Measurements from ENCODE around the gene WDFY3.

DNA sequence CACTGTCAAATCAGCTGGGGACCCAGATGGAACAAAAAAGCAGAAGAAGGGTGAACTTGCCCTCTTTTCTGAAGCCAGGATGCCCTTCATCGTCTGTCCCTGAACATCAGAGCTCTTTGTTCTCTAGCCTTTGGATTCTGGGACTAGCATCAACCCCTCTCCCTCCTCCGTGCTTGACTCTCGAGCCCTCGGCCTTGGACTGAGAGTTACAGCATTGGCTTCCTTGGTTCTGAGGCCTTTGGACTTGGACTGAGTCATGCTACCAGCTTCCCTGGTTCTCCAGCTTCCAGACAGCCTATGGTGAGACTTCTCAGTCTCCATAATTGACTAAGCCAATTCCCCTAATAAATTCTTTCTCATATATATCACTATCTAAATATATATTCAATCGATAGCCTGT is 38.4 kb downstream of the WDFY3 start:
- TF ChIP-seq, protein P1, sequence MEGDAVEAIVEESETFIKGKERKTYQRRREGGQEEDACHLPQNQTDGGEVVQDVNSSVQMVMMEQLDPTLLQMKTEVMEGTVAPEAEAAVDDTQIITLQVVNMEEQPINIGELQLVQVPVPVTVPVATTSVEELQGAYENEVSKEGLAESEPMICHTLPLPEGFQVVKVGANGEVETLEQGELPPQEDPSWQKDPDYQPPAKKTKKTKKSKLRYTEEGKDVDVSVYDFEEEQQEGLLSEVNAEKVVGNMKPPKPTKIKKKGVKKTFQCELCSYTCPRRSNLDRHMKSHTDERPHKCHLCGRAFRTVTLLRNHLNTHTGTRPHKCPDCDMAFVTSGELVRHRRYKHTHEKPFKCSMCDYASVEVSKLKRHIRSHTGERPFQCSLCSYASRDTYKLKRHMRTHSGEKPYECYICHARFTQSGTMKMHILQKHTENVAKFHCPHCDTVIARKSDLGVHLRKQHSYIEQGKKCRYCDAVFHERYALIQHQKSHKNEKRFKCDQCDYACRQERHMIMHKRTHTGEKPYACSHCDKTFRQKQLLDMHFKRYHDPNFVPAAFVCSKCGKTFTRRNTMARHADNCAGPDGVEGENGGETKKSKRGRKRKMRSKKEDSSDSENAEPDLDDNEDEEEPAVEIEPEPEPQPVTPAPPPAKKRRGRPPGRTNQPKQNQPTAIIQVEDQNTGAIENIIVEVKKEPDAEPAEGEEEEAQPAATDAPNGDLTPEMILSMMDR (IDR thresholded peaks at IDR 0.05; ENCODE audit: low read length): no peak
- no peak for TF ChIP-seq EZH2 (IDR thresholded peaks at IDR 0.05; ENCODE audit: borderline replicate concordance, low read length)
